Ishikawa (cell line): ENCODE data around the gene CBR1.

Experiments used
- CEBPB ChIP-seq: IDR thresholded peaks from 2 replicates; pipeline ENCODE4 v1.6.1; 2012
- CREB1 ChIP-seq: IDR thresholded peaks from 2 replicates; pipeline ENCODE4 v1.6.1; 2012; ENCODE audit warnings: low read depth
- EP300 ChIP-seq: IDR thresholded peaks from 2 replicates; pipeline ENCODE4 v1.6.1; 2012; ENCODE audit warnings: borderline replicate concordance
- FOXM1 ChIP-seq: IDR thresholded peaks from 2 replicates; pipeline ENCODE4 v1.6.1; 2012; ENCODE audit warnings: low read depth, borderline replicate concordance
- MAX ChIP-seq: IDR thresholded peaks from 2 replicates; pipeline ENCODE4 v1.6.1; 2012
- NFIC ChIP-seq: IDR thresholded peaks from 2 replicates; pipeline ENCODE4 v1.6.1; 2012
- RAD21 ChIP-seq: IDR thresholded peaks from 2 replicates; pipeline ENCODE4 v1.6.1; 2012; ENCODE audit warnings: low read depth
- REST ChIP-seq: IDR thresholded peaks from 2 replicates; pipeline ENCODE4 v1.6.1; 2012; ENCODE audit warnings: low read depth, mild to moderate bottlenecking
- TAF1 ChIP-seq: IDR thresholded peaks from 2 replicates; pipeline ENCODE4 v1.6.1; 2012; ENCODE audit warnings: low read depth, mild to moderate bottlenecking
- TCF12 ChIP-seq: IDR thresholded peaks from 2 replicates; pipeline ENCODE4 v1.6.1; 2012; ENCODE audit warnings: low read depth
- TEAD4 ChIP-seq: IDR thresholded peaks from 2 replicates; pipeline ENCODE4 v1.6.1; 2012
- YY1 ChIP-seq: IDR thresholded peaks from 2 replicates; pipeline ENCODE4 v1.6.1; 2012; ENCODE audit warnings: low read depth

DNA sequence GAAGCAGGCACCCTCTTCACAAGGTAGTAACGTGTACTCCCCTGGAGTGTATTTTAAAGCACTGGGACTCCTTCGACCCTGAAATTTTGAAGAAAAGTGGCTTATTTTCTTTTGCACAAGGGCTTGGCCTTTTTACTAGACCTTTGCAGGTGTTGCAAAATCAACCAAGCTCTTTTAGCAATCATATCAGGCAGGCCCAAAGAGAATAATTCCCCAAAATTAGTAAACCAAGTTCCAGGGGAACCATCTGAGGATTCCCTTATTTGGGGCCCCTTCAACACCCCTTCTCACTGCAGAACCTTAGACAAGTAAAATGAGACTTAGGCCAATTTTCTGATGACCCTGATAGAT, 28.3 kb downstream of the CBR1 start:
- no peak for TF ChIP-seq TEAD4
- no peak for TF ChIP-seq TAF1
- no peak for TF ChIP-seq YY1
- TF ChIP-seq MAX: no peak
- TF ChIP-seq FOXM1: no peak
- TF ChIP-seq CREB1: no peak
- no peak for TF ChIP-seq RAD21
- TF ChIP-seq EP300: no peak
- TF ChIP-seq TCF12: no peak
- TF ChIP-seq NFIC: no peak
- TF ChIP-seq CEBPB: no peak
- no peak for TF ChIP-seq REST
